ENCODE measurements around the gene NPBWR2.

GRCh38 chr20:64078934-64079272, 28.5 kb downstream of the NPBWR2 start:
- TF ChIP-seq RAD21 (IDR thresholded peaks at IDR 0.05) (no peak), CTCF (IDR thresholded peaks at IDR 0.05; ENCODE audit: low read depth, low read length, missing input control) (no peak), GABPA (IDR thresholded peaks at IDR 0.05 in 1 of 2, conservative IDR thresholded peaks at IDR 0.05 in 1 of 2) (no peak), RXRA (IDR thresholded peaks at IDR 0.05) (no peak), MAX (IDR thresholded peaks at IDR 0.05) (no peak), TAF1 (conservative IDR thresholded peaks at IDR 0.05) (no peak), SP1 (IDR thresholded peaks at IDR 0.05) (no peak), JUND (IDR thresholded peaks at IDR 0.05) (no peak), ZBTB33 (IDR thresholded peaks at IDR 0.05) (no peak)

Data from liver (tissue), 3 donors.